Measurements from ENCODE around the gene SLC28A3.

GRCh38 chr9:84324811-84325210, 15.7 kb downstream of the SLC28A3 start:
- TF ChIP-seq CTCF (conservative IDR thresholded peaks at IDR 0.05; ENCODE audit: low read length) (no peak), EZH2phosphoT487 (IDR thresholded peaks at IDR 0.05; ENCODE audit: borderline replicate concordance, low read depth, low read length) (no peak)
